ENCODE measurements around the gene AFF2.
"Not testable (repeated sequence)": the region's sequence is repeated elsewhere in the genome, so short reads cannot be mapped to it uniquely, and the experiment has no call there.

Gene AFF2

GRCh38 chrX:148664995-148665394 lies 164.6 kb downstream of the AFF2 start:
- H3K27me3 ChIP-seq (ENCODE audit: control insufficient read depth, insufficient read depth, low read length), result no peaks in the 10 kb centered on the region

DNA sequence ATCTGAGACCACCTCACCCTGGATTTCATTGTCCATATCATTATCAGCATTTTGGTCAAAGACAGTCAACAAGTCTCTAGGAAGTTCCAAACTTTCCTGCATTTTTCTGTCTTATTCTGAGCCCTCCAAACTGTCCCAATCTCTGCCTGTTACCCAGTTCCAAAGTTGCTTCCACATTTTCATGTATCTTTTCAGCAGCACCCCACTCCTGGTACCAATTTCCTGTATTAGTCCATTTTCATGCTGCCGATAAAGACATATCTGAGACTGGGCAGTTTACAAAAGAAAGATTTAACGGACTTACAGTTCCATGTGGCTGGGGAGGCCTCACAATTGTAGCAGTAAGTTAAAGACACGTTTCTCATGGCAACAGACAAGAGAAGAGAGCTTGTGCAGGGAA lies 168.8 kb downstream of the AFF2 start:
- DNase-seq (ENCODE audit: low read depth, low spot score); H3K27me3 ChIP-seq (ENCODE audit: control insufficient read depth, insufficient read depth, low read length); H3K36me3 ChIP-seq (ENCODE audit: control insufficient read depth, insufficient read depth, low read length); H3K27ac ChIP-seq (ENCODE audit: low read length); H3K4me3 ChIP-seq (ENCODE audit: low read length); H3K9me3 ChIP-seq (ENCODE audit: control insufficient read depth, insufficient read depth, low read length); H3K4me1 ChIP-seq (ENCODE audit: control insufficient read depth, insufficient read depth, low read length): not testable (repeated sequence)
- WGBS (ENCODE audit: insufficient coverage, insufficient read length), result no CpG with 5 or more reads among the region's 3 CpGs

More at GRCh38 chrX:148664995-148665394, 164.6 kb downstream of the AFF2 start:
- no CpG with 5 or more reads among the region's 3 CpGs for WGBS (ENCODE audit: insufficient coverage, insufficient read length)
- no peak for DNase-seq (ENCODE audit: low read depth, low spot score)
- no peak overlapping the region for H3K27ac ChIP-seq (ENCODE audit: low read length)
- H3K36me3 ChIP-seq (ENCODE audit: control insufficient read depth, insufficient read depth, low read length), result no peaks in the 10 kb centered on the region
- no peak overlapping the region for H3K4me3 ChIP-seq (ENCODE audit: low read length)
- no peaks in the 10 kb centered on the region for H3K4me1 ChIP-seq (ENCODE audit: control insufficient read depth, insufficient read depth, low read length)
- no peaks in the 10 kb centered on the region for H3K9me3 ChIP-seq (ENCODE audit: control insufficient read depth, insufficient read depth, low read length)

DNA sequence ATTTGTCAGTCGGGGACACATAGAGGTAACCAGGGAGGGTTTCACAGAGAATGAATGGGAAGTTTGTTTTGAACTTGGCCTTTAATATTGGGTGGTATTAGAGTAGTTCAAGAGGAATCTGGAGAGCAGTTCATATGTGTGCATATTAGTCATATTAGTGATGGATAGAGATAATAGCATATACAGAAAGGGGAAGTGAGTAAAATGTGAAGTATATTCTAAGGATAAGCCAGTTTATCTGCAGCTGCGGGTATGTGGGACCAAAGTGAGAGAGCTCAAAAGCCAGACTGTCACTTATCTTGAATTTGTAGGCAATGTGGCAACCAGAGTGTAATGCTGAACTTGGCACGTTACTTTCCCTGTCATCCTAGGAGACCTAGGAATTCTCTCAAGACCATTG lies 169.9 kb downstream of the AFF2 start:
- H3K4me3 ChIP-seq (ENCODE audit: low read length), result no peak overlapping the region
- DNase-seq (ENCODE audit: low read depth, low spot score), result no peak
- H3K9me3 ChIP-seq (ENCODE audit: control insufficient read depth, insufficient read depth, low read length), result no peaks in the 10 kb centered on the region
- H3K4me1 ChIP-seq (ENCODE audit: control insufficient read depth, insufficient read depth, low read length), result no peaks in the 10 kb centered on the region
- H3K27me3 ChIP-seq (ENCODE audit: control insufficient read depth, insufficient read depth, low read length), result no peaks in the 10 kb centered on the region
- H3K36me3 ChIP-seq (ENCODE audit: control insufficient read depth, insufficient read depth, low read length), result no peaks in the 10 kb centered on the region
- H3K27ac ChIP-seq (ENCODE audit: low read length), result no peak overlapping the region
- no CpG with 5 or more reads among the region's 3 CpGs for WGBS (ENCODE audit: insufficient coverage, insufficient read length)

DNA sequence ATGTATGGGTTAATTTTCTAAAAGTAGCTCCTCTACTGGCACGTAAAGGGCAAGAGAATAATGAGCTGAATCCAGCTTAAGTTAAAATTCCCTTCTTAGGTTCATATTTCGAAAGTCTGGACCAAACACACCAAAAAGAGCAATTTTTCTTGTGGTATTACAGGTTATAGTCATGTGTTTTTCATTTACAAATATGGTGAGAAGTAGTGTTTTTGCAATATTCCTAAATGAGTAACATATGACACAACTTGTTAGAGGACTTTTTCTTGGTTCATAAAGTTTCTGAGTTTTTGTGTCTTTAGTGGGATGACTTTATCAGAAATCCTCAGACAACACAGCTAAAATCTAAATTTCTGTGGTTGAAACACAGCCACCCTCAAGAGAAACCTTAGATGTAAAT lies 172.1 kb downstream of the AFF2 start:
- Histone ChIP-seq H3K4me1 (ENCODE audit: control insufficient read depth, insufficient read depth, low read length) (no peaks in the 10 kb centered on the region), H3K36me3 (ENCODE audit: control insufficient read depth, insufficient read depth, low read length) (no peaks in the 10 kb centered on the region), H3K9me3 (ENCODE audit: control insufficient read depth, insufficient read depth, low read length) (no peaks in the 10 kb centered on the region), H3K4me3 (ENCODE audit: low read length) (no peak overlapping the region), H3K27me3 (ENCODE audit: control insufficient read depth, insufficient read depth, low read length) (no peaks in the 10 kb centered on the region), H3K27ac (ENCODE audit: low read length) (no peak overlapping the region)
- no peak for DNase-seq (ENCODE audit: low read depth, low spot score)
- WGBS (ENCODE audit: insufficient coverage, insufficient read length), result no CpG with 5 or more reads among the region's 2 CpGs

DNA sequence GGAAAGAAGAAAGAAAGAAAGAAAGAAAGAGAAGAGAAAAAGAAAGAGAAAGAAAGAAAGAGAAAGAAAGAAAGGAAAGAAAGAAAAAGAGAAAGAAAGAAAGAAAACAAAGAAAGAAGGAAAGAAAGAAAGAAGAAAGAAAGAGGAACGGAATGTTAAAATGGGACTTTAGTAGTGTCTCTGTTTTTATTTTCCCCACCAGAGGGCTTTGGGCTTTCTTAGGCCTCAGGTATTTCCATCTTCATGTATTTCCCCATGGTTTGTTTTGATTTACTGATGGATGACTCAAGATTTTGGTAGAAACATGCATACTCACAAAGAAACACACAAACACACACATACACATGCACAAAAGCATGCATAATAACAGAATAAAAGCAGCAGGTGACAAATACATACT lies 181.2 kb downstream of the AFF2 start:
- Histone ChIP-seq H3K4me3 (ENCODE audit: low read length) (no peak overlapping the region), H3K27ac (ENCODE audit: low read length) (no peak overlapping the region), H3K36me3 (ENCODE audit: control insufficient read depth, insufficient read depth, low read length) (no peaks in the 10 kb centered on the region), H3K4me1 (ENCODE audit: control insufficient read depth, insufficient read depth, low read length) (no peaks in the 10 kb centered on the region), H3K9me3 (ENCODE audit: control insufficient read depth, insufficient read depth, low read length) (no peaks in the 10 kb centered on the region), H3K27me3 (ENCODE audit: control insufficient read depth, insufficient read depth, low read length) (no peaks in the 10 kb centered on the region)
- DNase-seq (ENCODE audit: low read depth, low spot score), result no peak
- WGBS (ENCODE audit: insufficient coverage, insufficient read length), result 100% methylated on average over 1 of the region's 1 CpG

DNA sequence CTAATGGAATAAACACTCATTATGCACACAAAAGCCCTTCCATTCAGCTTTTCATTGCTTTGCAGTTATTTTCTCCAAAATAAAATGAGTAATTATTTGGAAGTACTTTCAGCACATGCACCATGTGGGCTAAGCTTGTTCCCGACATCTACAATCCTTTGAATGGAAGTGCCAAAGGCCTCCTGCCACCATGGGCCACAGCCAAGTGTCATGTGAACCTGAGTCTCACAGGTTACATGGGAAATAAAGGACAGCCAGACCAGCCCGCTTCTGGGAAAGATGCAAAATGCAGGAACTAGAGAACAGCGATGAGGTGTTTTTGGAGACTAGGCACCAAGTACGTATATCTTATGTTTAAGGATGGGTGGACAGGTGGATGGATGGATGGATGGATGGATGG lies 181.8 kb downstream of the AFF2 start:
- WGBS (ENCODE audit: insufficient coverage, insufficient read length), result no CpG with 5 or more reads among the region's 4 CpGs
- Histone ChIP-seq H3K27ac (ENCODE audit: low read length) (no peak overlapping the region), H3K27me3 (ENCODE audit: control insufficient read depth, insufficient read depth, low read length) (no peaks in the 10 kb centered on the region), H3K4me3 (ENCODE audit: low read length) (no peak overlapping the region), H3K36me3 (ENCODE audit: control insufficient read depth, insufficient read depth, low read length) (no peaks in the 10 kb centered on the region), H3K9me3 (ENCODE audit: control insufficient read depth, insufficient read depth, low read length) (no peaks in the 10 kb centered on the region), H3K4me1 (ENCODE audit: control insufficient read depth, insufficient read depth, low read length) (no peaks in the 10 kb centered on the region)
- no peak for DNase-seq (ENCODE audit: low read depth, low spot score)

GRCh38 chrX:148691456-148691855 lies 191.0 kb downstream of the AFF2 start:
- Histone ChIP-seq H3K9me3 (ENCODE audit: control insufficient read depth, insufficient read depth, low read length) (no peaks in the 10 kb centered on the region), H3K27me3 (ENCODE audit: control insufficient read depth, insufficient read depth, low read length) (no peaks in the 10 kb centered on the region), H3K4me1 (ENCODE audit: control insufficient read depth, insufficient read depth, low read length) (no peaks in the 10 kb centered on the region), H3K36me3 (ENCODE audit: control insufficient read depth, insufficient read depth, low read length) (no peaks in the 10 kb centered on the region), H3K4me3 (ENCODE audit: low read length) (no peak overlapping the region), H3K27ac (ENCODE audit: low read length) (no peak overlapping the region)
- no peak for DNase-seq (ENCODE audit: low read depth, low spot score)
- WGBS (ENCODE audit: insufficient coverage, insufficient read length), result no CpG with 5 or more reads among the region's 2 CpGs

GRCh38 chrX:148695255-148695654 lies 194.8 kb downstream of the AFF2 start:
- WGBS (ENCODE audit: insufficient coverage, insufficient read length), result no CpG with 5 or more reads among the region's 3 CpGs
- no peak for DNase-seq (ENCODE audit: low read depth, low spot score)
- no peak overlapping the region for H3K4me3 ChIP-seq (ENCODE audit: low read length)
- no peaks in the 10 kb centered on the region for H3K36me3 ChIP-seq (ENCODE audit: control insufficient read depth, insufficient read depth, low read length)
- no peaks in the 10 kb centered on the region for H3K27me3 ChIP-seq (ENCODE audit: control insufficient read depth, insufficient read depth, low read length)
- H3K4me1 ChIP-seq (ENCODE audit: control insufficient read depth, insufficient read depth, low read length), result no peaks in the 10 kb centered on the region
- H3K27ac ChIP-seq (ENCODE audit: low read length), result no peak overlapping the region
- H3K9me3 ChIP-seq (ENCODE audit: control insufficient read depth, insufficient read depth, low read length), result no peaks in the 10 kb centered on the region

- no peaks in the 10 kb centered on the region for H3K4me1 ChIP-seq (ENCODE audit: control insufficient read depth, insufficient read depth, low read length)
Measured at GRCh38 chrX:148698221-148698620, 197.8 kb downstream of the AFF2 start.

GRCh38 chrX:148700021-148700420 lies 199.6 kb downstream of the AFF2 start:
- no peaks in the 10 kb centered on the region for H3K4me1 ChIP-seq (ENCODE audit: control insufficient read depth, insufficient read depth, low read length)
- DNase-seq (ENCODE audit: low read depth, low spot score), result no peak

More at GRCh38 chrX:148698221-148698620, 197.8 kb downstream of the AFF2 start:
- Histone ChIP-seq H3K27me3 (ENCODE audit: control insufficient read depth, insufficient read depth, low read length) (no peaks in the 10 kb centered on the region), H3K27ac (ENCODE audit: low read length) (no peak overlapping the region), H3K9me3 (ENCODE audit: control insufficient read depth, insufficient read depth, low read length) (no peaks in the 10 kb centered on the region), H3K4me3 (ENCODE audit: low read length) (no peak overlapping the region), H3K36me3 (ENCODE audit: control insufficient read depth, insufficient read depth, low read length) (no peaks in the 10 kb centered on the region)
- whole genome bisulfite sequencing (ENCODE audit: insufficient coverage, insufficient read length), result no CpG with 5 or more reads among the region's 3 CpGs
- no peak for DNase-seq (ENCODE audit: low read depth, low spot score)

GRCh38 chrX:148713981-148714380 lies 213.6 kb downstream of the AFF2 start:
- Histone ChIP-seq H3K36me3 (ENCODE audit: control insufficient read depth, insufficient read depth, low read length) (no peaks in the 10 kb centered on the region), H3K4me3 (ENCODE audit: low read length) (no peak overlapping the region), H3K27me3 (ENCODE audit: control insufficient read depth, insufficient read depth, low read length) (no peaks in the 10 kb centered on the region), H3K4me1 (ENCODE audit: control insufficient read depth, insufficient read depth, low read length) (no peaks in the 10 kb centered on the region), H3K27ac (ENCODE audit: low read length) (no peak overlapping the region), H3K9me3 (ENCODE audit: control insufficient read depth, insufficient read depth, low read length) (no peaks in the 10 kb centered on the region)
- DNase-seq (ENCODE audit: low read depth, low spot score), result no peak

More at GRCh38 chrX:148700021-148700420, 199.6 kb downstream of the AFF2 start:
- Histone ChIP-seq H3K36me3 (ENCODE audit: control insufficient read depth, insufficient read depth, low read length) (no peaks in the 10 kb centered on the region), H3K9me3 (ENCODE audit: control insufficient read depth, insufficient read depth, low read length) (no peaks in the 10 kb centered on the region), H3K4me3 (ENCODE audit: low read length) (no peak overlapping the region), H3K27me3 (ENCODE audit: control insufficient read depth, insufficient read depth, low read length) (no peaks in the 10 kb centered on the region), H3K27ac (ENCODE audit: low read length) (no peak overlapping the region)
- WGBS (ENCODE audit: insufficient coverage, insufficient read length), result no CpG with 5 or more reads among the region's 2 CpGs
